HG03521 (cell line): ENCODE data around the gene LAMB1.
"Not testable (repeated sequence)": the region's sequence is repeated elsewhere in the genome, so short reads cannot be mapped to it uniquely, and the experiment has no call there.

ENCODE experiments used
- ATAC-seq: cut with Tn5 transposase; IDR thresholded peaks from one replicate; pipeline ENCODE4 v1.9.1; 2021; ENCODE audit warnings: mild to moderate bottlenecking, moderate library complexity; ENCODE audit not compliant: unreplicated experiment

Gene LAMB1

GRCh38 chr7:107973861-107974260 lies 29.1 kb downstream of the LAMB1 start:
- ATAC-seq: no peak

- ATAC-seq: no peak
Observed at GRCh38 chr7:107972941-107973376, 30.0 kb downstream of the LAMB1 start.

- no peak for ATAC-seq
Observed at GRCh38 chr7:107972075-107972482, 30.9 kb downstream of the LAMB1 start.

DNA sequence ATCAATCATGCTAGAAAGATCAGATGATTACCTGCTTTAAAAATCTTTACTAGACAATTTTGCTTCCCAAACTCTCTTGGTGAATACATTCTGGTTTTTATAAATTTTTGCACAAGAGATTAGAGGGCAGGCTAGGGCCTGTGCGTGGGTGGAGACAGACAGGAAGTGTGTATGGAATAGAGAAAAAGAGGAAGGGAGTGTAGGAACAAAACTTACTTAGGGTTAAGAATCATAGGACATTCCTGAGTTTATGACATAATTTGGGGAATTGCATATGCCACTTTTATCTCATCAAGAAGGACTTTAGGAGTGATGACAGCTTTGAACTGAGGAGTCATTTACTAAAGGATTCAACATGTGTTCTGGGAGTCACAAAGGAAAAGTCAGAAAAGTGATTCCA lies 31.3 kb downstream of the LAMB1 start:
- no peak for ATAC-seq

- ATAC-seq: no peak
Observed at GRCh38 chr7:107971100-107971499, 31.9 kb downstream of the LAMB1 start.

DNA sequence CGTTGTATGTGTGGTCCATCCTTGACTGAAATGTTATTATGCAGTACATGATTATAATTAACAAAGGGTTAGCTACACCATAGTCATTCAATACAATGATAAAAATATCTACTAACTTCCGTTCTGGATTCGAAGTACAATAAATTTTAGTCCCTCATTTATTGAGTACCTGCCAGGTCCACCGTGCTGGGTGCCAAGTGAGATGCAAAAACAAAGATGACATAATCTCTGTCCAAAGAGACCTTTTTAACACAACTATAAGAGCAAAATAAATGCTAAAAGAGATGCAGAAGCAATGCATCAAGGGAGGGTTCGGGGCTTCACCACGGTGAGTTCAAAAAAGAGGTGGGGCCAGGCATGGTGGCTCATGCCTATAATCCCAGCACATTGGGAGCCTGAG lies 33.1 kb downstream of the LAMB1 start:
- no peak for ATAC-seq

DNA sequence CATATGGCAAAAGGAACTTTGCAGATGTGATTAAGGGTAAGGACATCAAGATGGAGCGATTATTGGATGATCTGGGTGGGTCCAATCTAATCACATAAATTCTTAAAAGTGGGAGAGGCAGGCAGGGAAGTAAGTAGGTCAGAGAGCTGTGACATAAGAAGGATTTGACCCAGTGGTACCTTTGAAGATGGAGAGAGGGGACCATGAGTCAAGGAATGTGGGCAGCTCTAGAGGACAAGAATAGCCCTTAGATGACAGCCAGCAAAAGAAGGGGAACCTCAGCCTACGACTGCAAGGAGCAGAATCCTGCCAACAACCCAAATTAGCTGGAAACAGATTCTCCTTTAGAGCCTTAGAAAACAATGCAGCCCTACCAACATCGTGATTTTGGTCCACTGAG lies 34.5 kb downstream of the LAMB1 start:
- ATAC-seq: no peak

- no peak for ATAC-seq
Observed at GRCh38 chr7:107967420-107967819, 35.5 kb downstream of the LAMB1 start.

- ATAC-seq: no peak
Observed at GRCh38 chr7:107966711-107967110, 36.2 kb downstream of the LAMB1 start.

DNA sequence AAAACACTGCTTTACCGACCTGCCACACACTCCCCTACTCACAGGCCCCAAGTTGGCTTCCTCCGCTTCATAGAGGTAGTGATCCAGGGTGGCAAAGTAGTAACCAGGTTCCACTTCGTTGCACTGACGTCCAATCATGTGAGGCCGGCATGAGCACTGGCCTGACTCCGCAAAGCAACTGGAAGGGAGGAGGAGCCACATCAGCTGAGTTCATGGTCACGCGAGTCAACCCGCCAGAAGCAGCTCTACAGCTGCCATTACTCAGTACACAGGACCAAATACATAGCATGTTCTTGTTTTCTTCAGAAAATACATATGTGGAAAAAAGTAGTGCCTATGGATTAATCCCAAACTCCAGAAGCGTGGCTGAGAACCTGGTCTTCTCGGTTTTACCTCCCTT lies 38.5 kb downstream of the LAMB1 start:
- no peak for ATAC-seq

DNA sequence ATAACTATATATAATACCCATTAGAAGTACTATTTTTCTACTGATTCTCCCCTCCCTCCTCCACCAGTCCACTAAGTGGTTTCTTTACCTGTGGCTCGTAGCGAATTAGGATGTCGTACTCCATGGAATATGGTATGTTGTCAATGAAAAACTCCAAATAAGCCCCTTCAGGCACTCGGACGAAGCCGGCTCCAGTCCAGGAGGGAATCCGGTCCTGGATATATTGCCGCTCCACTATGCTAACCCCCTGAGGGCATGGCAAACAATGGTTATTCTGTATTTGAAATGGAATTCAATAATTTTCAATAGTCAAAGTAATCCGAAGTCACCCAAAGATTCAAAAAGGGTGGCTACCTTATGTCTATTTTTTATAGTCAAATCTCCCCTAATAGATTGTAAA lies 40.1 kb downstream of the LAMB1 start:
- ATAC-seq: no peak

DNA sequence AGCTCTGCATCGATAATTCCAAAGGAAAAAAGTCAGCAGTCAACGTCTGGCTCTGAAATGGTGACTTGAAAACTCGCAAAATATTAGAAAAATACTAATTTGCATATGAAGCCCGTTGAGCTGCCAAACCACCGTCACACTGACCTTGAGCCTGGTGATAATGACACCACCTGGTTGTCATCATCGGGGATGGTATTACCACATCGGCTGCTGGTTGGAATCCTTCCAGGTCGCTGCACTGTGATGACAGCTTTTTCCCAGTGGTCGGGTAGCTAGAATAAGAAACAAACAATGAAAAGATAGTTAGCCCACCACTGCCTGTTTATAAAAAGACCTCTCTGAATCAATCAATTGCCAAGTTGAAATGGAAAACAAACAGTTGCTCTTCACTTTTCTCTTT lies 41.6 kb downstream of the LAMB1 start:
- no peak for ATAC-seq

DNA sequence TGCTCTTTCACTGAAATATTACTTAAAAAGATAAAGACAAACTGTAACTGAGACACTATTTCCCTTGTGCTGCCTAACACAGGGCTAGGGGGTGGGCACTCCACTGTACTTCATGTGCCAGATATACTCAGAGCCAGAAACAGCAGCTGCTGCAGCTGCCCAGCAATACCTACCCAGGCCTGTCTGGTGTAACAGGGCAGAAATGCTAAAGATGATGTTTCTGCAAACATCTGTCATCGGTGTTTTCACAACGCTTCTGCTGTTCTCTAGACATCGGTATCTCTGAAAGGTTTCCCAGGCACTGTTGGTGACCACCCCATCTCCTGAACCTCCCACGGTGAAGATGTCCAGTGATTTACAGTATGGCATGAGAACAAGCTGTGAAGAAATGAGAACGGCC lies 42.7 kb downstream of the LAMB1 start:
- no peak for ATAC-seq

DNA sequence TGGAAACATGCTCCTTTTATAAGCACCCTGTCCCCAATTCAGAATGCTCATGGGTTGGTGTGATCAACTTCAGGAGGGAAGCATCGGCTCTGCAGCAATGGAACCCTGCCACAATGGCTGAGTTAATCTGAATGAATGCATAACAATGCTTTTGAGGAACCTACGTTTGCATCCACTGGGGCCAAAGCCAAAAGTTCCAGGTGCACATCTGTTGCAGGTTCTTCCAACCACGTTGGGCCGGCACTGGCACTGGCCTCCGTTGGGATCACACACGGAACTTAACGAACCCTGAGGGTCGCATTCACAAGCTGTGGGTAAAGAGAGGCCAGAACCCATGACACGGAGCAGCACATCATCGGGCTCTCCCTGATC lies 43.4 kb downstream of the LAMB1 start:
- ATAC-seq: no peak

DNA sequence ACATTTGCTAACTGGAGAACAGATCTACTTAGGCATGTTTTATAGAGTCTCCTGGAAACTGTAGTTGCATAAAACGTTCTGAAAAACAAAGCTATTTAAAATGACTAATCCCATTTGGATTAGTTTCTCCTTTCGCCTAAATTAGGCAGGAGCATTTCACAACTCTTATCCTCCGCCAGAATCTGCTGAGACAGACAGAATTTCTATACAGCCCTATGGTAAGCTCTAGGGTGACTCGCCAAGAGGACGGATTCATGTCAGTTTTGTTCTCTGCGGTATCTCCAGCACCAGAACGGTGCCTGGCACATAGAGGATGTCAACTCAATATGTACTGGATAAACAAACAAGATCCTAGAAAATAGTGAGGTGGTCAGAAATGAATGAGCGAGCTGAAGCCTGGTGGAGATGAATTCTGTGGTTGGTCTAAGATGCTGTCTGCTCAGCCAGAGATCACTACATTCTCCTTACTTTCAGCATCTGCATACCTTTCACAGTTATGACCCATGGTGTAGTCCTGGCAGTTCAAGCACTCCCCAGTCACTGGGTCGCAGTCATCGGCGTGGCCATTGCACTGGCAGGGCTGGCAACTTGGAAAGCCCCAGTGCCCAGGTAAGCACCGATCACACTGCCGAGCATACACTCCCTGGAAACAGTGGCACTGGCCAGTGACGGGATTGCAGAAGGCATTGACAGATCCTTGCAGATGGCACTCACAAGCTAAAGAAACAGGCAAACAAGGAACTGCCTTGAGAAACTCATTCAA lies 44.0 kb downstream of the LAMB1 start:
- no peak for ATAC-seq

DNA sequence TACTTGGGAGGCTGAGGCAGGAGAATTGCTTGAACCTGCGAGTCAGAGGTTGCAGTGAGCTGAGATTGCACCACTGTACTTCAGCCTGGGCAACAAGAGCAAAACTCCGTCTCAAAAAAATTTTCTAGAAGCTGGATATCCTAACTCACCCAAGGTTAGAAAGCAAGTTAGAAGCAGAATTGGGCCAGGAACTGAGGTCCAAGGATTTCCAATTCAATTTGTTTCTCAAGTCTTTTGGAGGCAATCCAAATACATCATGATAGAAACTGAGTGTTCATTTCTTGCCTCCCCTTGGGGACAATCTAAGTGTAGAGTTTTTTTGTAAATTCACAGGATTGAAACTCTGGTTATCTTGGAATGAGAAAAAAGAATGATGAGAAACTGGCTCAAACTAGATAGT lies 45.5 kb downstream of the LAMB1 start:
- ATAC-seq: no peak

- not testable (repeated sequence) for ATAC-seq
Observed at GRCh38 chr7:107956950-107957349, 46.0 kb downstream of the LAMB1 start.

GRCh38 chr7:107955394-107955793 lies 47.6 kb downstream of the LAMB1 start:
- ATAC-seq: no peak

GRCh38 chr7:107953924-107954303 lies 49.0 kb downstream of the LAMB1 start:
- ATAC-seq: no peak

GRCh38 chr7:107953265-107953923 lies 49.6 kb downstream of the LAMB1 start:
- ATAC-seq: no peak

GRCh38 chr7:107951896-107952295 lies 51.1 kb downstream of the LAMB1 start:
- no peak for ATAC-seq

DNA sequence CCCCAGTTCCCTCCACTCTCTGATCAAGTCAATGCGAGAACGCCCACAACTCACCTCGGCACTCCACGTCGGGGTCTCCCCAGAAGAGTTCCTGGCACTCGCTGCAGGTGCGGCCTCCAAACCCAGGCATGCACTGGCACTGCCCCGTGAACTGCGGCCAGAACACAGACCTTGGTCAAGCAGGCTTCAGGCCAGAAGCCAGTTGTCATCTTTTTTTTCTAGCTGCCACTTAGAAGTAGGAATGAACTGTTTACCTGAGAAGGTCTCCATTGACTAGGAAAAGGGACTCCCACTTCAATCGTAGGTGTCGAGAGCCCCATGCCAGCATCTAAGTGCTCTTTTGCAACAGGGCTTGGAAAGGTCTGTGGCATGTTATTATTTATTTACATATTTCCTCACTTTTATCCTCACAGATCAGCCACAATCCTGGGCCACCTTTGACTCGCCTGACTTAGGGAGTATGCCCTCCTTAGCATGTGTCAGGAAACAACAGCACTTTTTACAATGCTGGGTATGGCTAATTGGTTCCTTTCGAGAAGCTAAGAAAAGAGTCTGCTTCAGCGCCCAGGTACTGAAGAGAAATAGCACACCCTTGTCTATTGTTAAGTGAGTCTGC lies 51.7 kb downstream of the LAMB1 start:
- no peak for ATAC-seq
